ENCODE results near the gene TPP2.
A peak's percentile ranks its signal among the peaks of the same experiment; 100 is the strongest.

The TPP2 gene

GRCh38 chr13:102696465-102696864 lies 99.7 kb downstream of the TPP2 start:
- DNase-seq = no peak

- DNase-seq = no peak
Measured at GRCh38 chr13:102697264-102697663, 100.5 kb downstream of the TPP2 start.

- DNase-seq = no peak
Measured at GRCh38 chr13:102697929-102698648, 101.3 kb downstream of the TPP2 start.

GRCh38 chr13:102698649-102698980 lies 101.8 kb downstream of the TPP2 start:
- DNase-seq = no peak

- no peak for DNase-seq
Measured at GRCh38 chr13:102699504-102699903, 102.7 kb downstream of the TPP2 start.

GRCh38 chr13:102700088-102701031 lies 103.6 kb downstream of the TPP2 start:
- DNase-seq = no peak

GRCh38 chr13:102701331-102701730 lies 104.5 kb downstream of the TPP2 start:
- no peak for DNase-seq

- DNase-seq = no peak
Measured at GRCh38 chr13:102702965-102703725, 106.4 kb downstream of the TPP2 start.

- DNase-seq = no peak
Measured at GRCh38 chr13:102703726-102704035, 106.9 kb downstream of the TPP2 start.

- DNase-seq = no peak
Measured at GRCh38 chr13:102704238-102705058, 107.7 kb downstream of the TPP2 start.

- DNase-seq = peak; percentile 48 to 71
Measured at GRCh38 chr13:102707467-102707866, 110.7 kb downstream of the TPP2 start.

- DNase-seq = no peak
Measured at GRCh38 chr13:102708211-102708610, 111.4 kb downstream of the TPP2 start.

GRCh38 chr13:102708991-102709390 lies 112.2 kb downstream of the TPP2 start:
- DNase-seq = no peak

- DNase-seq = no peak
Measured at GRCh38 chr13:102709536-102709935, 112.8 kb downstream of the TPP2 start.

- DNase-seq = no peak
Measured at GRCh38 chr13:102710261-102710679, 113.5 kb downstream of the TPP2 start.

GRCh38 chr13:102715447-102715846 lies 118.7 kb downstream of the TPP2 start:
- no peak for DNase-seq

GRCh38 chr13:102718746-102719145 lies 122.0 kb downstream of the TPP2 start:
- DNase-seq = no peak

GRCh38 chr13:102721800-102722231 lies 125.0 kb downstream of the TPP2 start:
- no peak for DNase-seq

GRCh38 chr13:102724923-102725322 lies 128.1 kb downstream of the TPP2 start:
- peak; percentile 31 to 49 for DNase-seq

GRCh38 chr13:102726430-102726829 lies 129.6 kb downstream of the TPP2 start:
- DNase-seq = no peak
